CD4-positive, alpha-beta T cell (primary cell): Measurements from ENCODE around the gene SLC44A1. TPM values are rescaled to one million over a fixed set of nuclear protein-coding genes. Genes with fewer than 3 reads are reported as not detected.

Source experiments
- ATAC-seq: fragments of 200-7000 bp; cut with Tn5 transposase; one replicate; pipeline ENCODE4 v1.10.0; 2022; ENCODE audit warnings: mild to moderate bottlenecking; ENCODE audit not compliant: poor library complexity
- CTCF ChIA-PET: fragments of 350-600 bp; sonication (Branson Sonifier 250); formaldehyde crosslinking; loops from one replicate; lab custom pipeline; 2021; ENCODE audit warnings: antibody characterized with exemption, inconsistent platforms; lab: Charles Lee
- POLR2A ChIA-PET: fragments of 350-600 bp; sonication (Branson Sonifier 250); formaldehyde crosslinking; loops from one replicate; lab custom pipeline; 2021; ENCODE audit warnings: antibody characterized with exemption, inconsistent platforms; lab: Charles Lee
- DNase-seq, 14 experiments: peaks; one replicate each; pipeline ENCODE4 v3.0.0-alpha.2; 2013 to 2020; ENCODE audit warnings: mixed read lengths in 2 of 14
- H3K27ac ChIP-seq, 2 donors: one replicate each; pipeline versions ENCODE4 v1.5.1 to v1.7.0; 2013; ENCODE audit warnings: low read length in 2 of 2, low read depth in 1 of 2, mild to moderate bottlenecking in 1 of 2
- H3K27me3 ChIP-seq, 2 experiments: 1 replicate in 1 of 2; 2 replicates in 1 of 2; pipeline versions ENCODE4 v1.6.1 to v1.7.0; 2013; ENCODE audit warnings: low read length in 2 of 2, control low read depth in 1 of 2, mild to moderate bottlenecking in 1 of 2, moderate library complexity in 1 of 2; ENCODE audit not compliant: insufficient read depth in 2 of 2, control insufficient read depth in 1 of 2
- H3K36me3 ChIP-seq: one replicate; pipeline ENCODE4 v1.6.1; 2013; ENCODE audit warnings: low read length, control low read depth; ENCODE audit not compliant: insufficient read depth
- H3K4me1 ChIP-seq: one replicate; pipeline ENCODE4 v1.6.1; 2013; ENCODE audit warnings: low read length, control low read depth; ENCODE audit not compliant: insufficient read depth
- H3K4me3 ChIP-seq: one replicate; pipeline ENCODE4 v1.5.1; 2013; ENCODE audit warnings: mild to moderate bottlenecking, low read length, moderate library complexity
- H3K9me3 ChIP-seq, 2 experiments: 1 replicate in 1 of 2; 2 replicates in 1 of 2; pipeline versions ENCODE4 v1.6.1 to v1.7.0; 2013; ENCODE audit warnings: low read length in 2 of 2, mild to moderate bottlenecking in 2 of 2, control low read depth in 1 of 2, moderate library complexity in 1 of 2; ENCODE audit not compliant: control insufficient read depth in 1 of 2, insufficient read depth in 1 of 2
- H3K27ac Mint-ChIP-seq: one replicate; pipeline ENCODE4 v1.8.0; 2020; ENCODE audit warnings: mixed read lengths
- H3K27me3 Mint-ChIP-seq: one replicate; pipeline ENCODE4 v1.8.0; 2021; ENCODE audit warnings: mixed read lengths
- H3K36me3 Mint-ChIP-seq: one replicate; pipeline ENCODE4 v1.8.0; 2021; ENCODE audit warnings: low read depth, mixed read lengths
- H3K4me1 Mint-ChIP-seq: one replicate; pipeline ENCODE4 v1.8.0; 2021; ENCODE audit warnings: low read depth, mixed read lengths
- H3K4me3 Mint-ChIP-seq: one replicate; pipeline ENCODE4 v1.8.0; 2020; ENCODE audit warnings: mild to moderate bottlenecking, mixed read lengths
- H3K9me3 Mint-ChIP-seq: one replicate; pipeline ENCODE4 v1.8.0; 2020; ENCODE audit warnings: mixed read lengths
- intact Hi-C, 2 experiments: fragments of 100-400 bp; cut with DNase I in 1 of 2; cut with micrococcal nuclease in 1 of 2; formaldehyde crosslinking; loops; one replicate each; pipeline versions ENCODE4 v1.15.1 to v1.9.0; 2023 to 2025; cut with DNase I, micrococcal nuclease
- total RNA-seq, 174 experiments: library from RNA in 2 of 174; stranded (reverse) in 2 of 174; gene quantifications; one replicate each; pipeline ENCODE4 v1.2.3 and lab custom pipeline; 2021 to 2026
- TF ChIP-seq, protein P1 (sequence below): fragments of 200-600 bp; IDR thresholded peaks from one replicate; pipeline ENCODE4 v1.8.0; 2022; ENCODE audit warnings: antibody characterized with exemption, mild to moderate bottlenecking

Gene SLC44A1
- total RNA-seq, 2 experiments from 2014 or later = 5.1 to 5.9 TPM

DNA sequence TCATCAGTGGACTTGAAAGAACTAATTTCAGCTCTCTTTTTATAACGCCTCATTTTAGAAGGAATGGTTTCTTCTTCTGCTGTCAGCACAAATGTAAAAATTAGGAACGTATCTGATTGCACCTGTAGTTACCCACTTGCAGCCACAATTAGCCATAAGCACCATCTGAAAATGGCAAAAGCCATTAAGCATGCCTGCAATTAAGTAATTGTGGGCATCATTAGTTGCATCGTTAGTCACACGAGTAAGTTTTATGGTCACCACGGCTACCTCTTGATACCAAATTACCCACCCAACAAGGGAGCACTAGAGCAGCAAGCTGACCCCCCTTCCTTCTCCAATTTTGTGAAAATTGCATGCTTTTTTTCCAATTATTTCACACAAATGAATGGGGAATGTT is 25.8 kb upstream of the SLC44A1 start:
- H3K27ac ChIP-seq = no peak overlapping the region
- TF ChIP-seq, protein P1, sequence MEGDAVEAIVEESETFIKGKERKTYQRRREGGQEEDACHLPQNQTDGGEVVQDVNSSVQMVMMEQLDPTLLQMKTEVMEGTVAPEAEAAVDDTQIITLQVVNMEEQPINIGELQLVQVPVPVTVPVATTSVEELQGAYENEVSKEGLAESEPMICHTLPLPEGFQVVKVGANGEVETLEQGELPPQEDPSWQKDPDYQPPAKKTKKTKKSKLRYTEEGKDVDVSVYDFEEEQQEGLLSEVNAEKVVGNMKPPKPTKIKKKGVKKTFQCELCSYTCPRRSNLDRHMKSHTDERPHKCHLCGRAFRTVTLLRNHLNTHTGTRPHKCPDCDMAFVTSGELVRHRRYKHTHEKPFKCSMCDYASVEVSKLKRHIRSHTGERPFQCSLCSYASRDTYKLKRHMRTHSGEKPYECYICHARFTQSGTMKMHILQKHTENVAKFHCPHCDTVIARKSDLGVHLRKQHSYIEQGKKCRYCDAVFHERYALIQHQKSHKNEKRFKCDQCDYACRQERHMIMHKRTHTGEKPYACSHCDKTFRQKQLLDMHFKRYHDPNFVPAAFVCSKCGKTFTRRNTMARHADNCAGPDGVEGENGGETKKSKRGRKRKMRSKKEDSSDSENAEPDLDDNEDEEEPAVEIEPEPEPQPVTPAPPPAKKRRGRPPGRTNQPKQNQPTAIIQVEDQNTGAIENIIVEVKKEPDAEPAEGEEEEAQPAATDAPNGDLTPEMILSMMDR = no peak
- no peak for ATAC-seq
- no peak overlapping the region for H3K4me3 Mint-ChIP-seq
- peaks cover 2 to 12% of the 10 kb centered on the region in 2 experiments for H3K9me3 ChIP-seq
- intact Hi-C loops = no loop called here
- DNase-seq = no peak
- no peaks in the 10 kb centered on the region for H3K4me1 ChIP-seq
- ChIA-PET CTCF (no interaction called here), POLR2A (no interaction called here)
- H3K4me1 Mint-ChIP-seq = no peaks in the 10 kb centered on the region
- no peaks in the 10 kb centered on the region for H3K36me3 Mint-ChIP-seq
- no peaks in the 10 kb centered on the region for H3K36me3 ChIP-seq
- no peak overlapping the region for H3K27ac Mint-ChIP-seq
- peaks cover 5% of the 10 kb centered on the region for H3K27me3 Mint-ChIP-seq
- H3K9me3 Mint-ChIP-seq = peaks cover 4% of the 10 kb centered on the region
- no peaks in the 10 kb centered on the region for H3K27me3 ChIP-seq
- H3K4me3 ChIP-seq = no peak overlapping the region

DNA sequence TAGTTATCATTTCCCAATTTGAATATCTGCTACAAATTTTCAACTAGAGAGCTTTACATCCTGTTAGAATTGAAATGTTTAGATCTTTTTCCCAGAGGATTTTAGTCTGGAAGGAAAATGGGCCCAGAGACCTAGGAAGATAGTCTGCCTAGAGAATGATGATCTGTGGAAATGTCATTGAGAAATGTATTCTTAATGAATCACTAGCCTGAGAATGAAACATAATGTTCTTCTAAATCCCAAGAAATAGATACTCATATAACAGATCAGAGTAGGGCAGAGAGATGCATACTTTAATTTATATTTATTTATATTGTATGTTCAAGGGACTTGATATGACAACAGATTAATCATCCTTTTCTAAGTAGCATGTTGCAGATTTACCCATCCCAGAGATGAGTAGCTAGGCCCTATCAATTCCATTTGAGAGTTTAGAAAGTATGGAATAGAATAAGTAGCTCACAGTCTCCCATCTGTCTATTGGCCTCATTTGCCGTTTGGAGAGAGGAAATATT is 25.1 kb upstream of the SLC44A1 start:
- H3K4me1 Mint-ChIP-seq = no peaks in the 10 kb centered on the region

DNA sequence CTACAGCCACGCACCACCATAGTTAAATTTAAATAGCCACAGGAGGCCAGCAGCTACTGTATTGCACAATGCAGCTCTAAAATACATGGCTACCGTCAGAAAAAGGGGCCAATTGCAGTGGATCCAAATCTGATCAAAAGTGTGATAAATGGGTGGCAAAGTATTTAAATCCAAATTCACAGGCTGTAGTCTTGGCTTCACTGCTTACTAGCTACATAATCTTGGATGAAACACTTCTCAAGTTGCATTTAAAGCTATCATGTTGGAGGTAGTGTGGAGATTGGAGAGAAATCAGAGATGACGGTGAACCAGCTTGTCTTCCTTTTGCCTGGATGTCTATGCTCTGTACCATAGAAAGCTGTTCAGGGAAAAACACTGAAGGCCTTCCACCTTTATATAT is 24.0 kb upstream of the SLC44A1 start:
- Mint-ChIP-seq H3K27me3 (no peaks in the 10 kb centered on the region), H3K4me3 (no peak overlapping the region), H3K36me3 (no peaks in the 10 kb centered on the region), H3K4me1 (no peaks in the 10 kb centered on the region), H3K9me3 (peaks cover 11% of the 10 kb centered on the region), H3K27ac (no peak overlapping the region)
- Histone ChIP-seq H3K4me3 (no peak overlapping the region), H3K27ac (no peak overlapping the region), H3K9me3 (peaks cover 4 to 23% of the 10 kb centered on the region in 2 experiments), H3K36me3 (no peaks in the 10 kb centered on the region), H3K27me3 (peaks cover 5% of the 10 kb centered on the region in 2 experiments), H3K4me1 (no peaks in the 10 kb centered on the region)
- ChIA-PET POLR2A (no interaction called here), CTCF (no interaction called here)
- intact Hi-C loops = no loop called here
- no peak for ATAC-seq
- TF ChIP-seq, protein P1 = no peak
- no peak for DNase-seq

More for the DNA sequence above, 25.1 kb upstream of the SLC44A1 start:
- TF ChIP-seq, protein P1 = no peak
- Histone ChIP-seq H3K27ac (no peak overlapping the region), H3K9me3 (peaks cover 4 to 16% of the 10 kb centered on the region in 2 experiments), H3K36me3 (no peaks in the 10 kb centered on the region), H3K27me3 (no peaks in the 10 kb centered on the region), H3K4me1 (no peaks in the 10 kb centered on the region), H3K4me3 (no peak overlapping the region)
- POLR2A ChIA-PET = no interaction called here
- intact Hi-C loops = no loop called here
- Mint-ChIP-seq H3K27ac (no peak overlapping the region), H3K27me3 (peaks cover 2% of the 10 kb centered on the region), H3K9me3 (peaks cover 7% of the 10 kb centered on the region), H3K4me3 (no peak overlapping the region), H3K36me3 (no peaks in the 10 kb centered on the region)
- DNase-seq (no peak), ATAC-seq (no peak)
- CTCF ChIA-PET = interaction anchor here (0.6 kb wide), 1 partner anchor 243 kb away, joined by 3 read pairs; no protein-coding TSS in a partner anchor
